GM18526 (cell line): ENCODE results near the gene SPTLC3.

Source experiments
- POLR2A ChIP-seq: IDR thresholded peaks from 3 replicates; pipeline ENCODE4 v1.6.1; 2011; ENCODE audit not compliant: insufficient read length; ENCODE audit errors: extremely low read depth

SPTLC3 gene

DNA sequence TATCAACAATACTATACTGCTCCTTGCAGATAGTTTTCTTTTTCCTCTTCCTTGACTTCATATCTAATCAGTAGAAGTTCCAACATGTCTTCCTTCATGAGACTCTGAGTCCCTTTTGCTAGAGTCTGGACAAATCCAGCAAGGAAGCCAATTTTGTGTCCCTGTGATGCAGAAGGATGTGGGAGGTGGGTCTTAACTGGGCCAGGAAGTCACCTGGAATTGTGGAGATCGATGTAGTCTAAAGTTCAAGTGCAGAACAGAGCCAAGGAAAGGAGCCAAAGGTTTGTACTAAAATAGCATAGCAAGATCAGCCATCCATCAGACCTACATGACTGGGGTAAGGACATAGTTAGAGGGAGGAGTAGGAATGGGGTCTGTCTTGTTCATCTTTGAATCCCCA is 37.6 kb downstream of the SPTLC3 start:
- TF ChIP-seq POLR2A: no peak

DNA sequence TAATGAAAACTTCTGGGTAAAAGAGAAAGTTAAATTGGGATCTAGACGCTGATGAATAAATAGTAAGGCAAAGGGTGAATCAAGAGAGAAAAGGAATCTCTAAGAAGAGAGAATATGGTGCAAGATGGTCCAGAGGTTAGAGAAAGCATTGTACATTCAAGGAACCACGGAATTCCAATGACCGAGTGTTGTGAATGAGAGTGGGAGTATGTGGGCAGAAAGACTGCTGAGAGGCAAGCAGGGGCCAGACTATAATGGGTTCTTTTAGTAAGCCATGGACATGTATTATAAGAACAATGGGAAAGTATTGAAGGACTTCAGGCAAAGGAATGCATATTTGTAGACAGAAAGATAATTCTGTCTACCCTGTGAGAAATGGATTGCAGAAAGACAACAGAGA is 45.2 kb downstream of the SPTLC3 start:
- no peak for TF ChIP-seq POLR2A

DNA sequence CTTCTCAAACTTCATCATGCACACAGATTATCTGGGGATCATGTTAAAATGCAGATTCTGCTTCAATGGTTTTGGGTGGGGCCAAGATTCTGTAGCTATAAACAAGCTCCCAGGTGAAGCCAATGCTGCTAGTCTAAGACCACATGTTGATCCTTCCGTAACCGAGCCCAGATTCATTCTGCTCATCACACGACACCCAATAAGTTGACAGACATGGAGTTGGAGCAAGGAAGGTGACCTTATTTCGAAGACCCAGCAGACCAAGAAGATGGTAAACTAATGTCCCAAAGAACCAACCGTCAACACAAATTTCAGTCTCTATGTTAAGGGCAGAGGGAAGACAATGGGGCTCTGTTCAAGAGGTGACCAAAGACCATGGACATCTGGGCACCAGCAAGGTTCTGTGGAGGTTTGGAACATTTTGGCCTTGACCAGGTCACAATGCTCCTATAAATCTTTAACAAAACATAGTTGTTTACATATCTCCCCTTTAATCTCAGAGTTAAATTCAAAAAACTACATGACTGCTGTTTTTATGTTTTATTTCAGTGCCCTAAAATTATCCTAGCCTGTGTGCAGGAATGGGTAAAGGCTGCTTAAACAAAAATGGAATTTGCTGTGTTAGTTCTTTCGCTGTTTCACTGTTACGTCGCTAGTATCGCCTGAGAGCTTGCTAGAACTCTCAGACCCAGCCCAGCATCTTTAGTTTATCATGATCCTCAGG is 50.1 kb downstream of the SPTLC3 start:
- no peak for TF ChIP-seq POLR2A

DNA sequence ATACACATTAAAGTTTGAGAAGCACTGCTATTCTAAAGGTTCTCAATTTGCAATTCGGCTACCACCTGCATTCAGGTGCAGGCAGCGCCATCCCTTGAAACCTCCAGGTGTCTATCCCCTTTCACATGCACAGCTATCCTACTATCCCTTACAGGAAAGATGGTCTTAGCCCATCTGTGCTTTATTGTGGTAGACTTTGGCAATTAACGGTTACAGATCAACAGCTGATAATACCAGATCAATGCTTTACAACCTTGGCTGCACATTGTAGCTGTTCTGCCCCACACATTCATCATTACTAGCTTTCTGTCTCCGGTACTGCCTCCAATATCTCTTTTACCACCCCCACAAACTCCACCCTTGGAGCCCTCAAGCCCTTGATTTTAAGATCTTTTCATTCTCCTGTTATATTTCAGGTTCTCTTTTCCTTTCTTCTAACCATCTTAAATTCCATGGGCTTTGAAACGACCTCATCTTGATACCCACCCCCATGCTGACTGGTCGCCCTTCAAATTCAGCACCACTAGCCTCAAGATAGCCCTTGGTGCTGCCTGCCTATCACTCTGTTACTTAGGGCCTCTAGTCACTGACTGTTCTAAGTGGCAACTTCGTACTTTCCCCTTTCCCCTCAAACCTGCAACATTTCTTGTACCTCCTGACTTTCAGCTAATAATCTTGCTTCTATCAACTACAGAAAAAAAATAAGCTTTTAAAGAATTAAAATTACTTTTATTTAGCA is 50.8 kb downstream of the SPTLC3 start:
- no peak for TF ChIP-seq POLR2A

DNA sequence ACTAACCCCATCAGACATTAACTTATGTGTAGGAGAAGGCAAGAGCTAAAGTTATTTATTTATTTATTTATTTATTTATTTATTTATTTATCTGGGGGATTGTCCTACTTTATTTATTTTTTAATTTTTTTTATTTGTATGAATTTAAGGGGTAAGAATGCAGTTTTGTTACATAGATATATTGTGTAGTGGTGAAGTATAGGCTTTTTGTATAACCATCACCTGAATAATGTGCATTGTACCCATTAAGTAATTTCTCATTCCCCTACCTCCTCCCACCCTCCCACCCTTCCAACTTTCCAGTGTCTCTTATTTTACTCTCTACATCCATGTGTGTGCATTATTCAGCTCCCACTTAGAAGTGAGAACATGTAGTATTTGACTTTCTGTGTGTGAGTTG is 51.6 kb downstream of the SPTLC3 start:
- TF ChIP-seq POLR2A: no peak

GRCh38 chr20:13061381-13061780 is 52.6 kb downstream of the SPTLC3 start:
- no peak for TF ChIP-seq POLR2A

DNA sequence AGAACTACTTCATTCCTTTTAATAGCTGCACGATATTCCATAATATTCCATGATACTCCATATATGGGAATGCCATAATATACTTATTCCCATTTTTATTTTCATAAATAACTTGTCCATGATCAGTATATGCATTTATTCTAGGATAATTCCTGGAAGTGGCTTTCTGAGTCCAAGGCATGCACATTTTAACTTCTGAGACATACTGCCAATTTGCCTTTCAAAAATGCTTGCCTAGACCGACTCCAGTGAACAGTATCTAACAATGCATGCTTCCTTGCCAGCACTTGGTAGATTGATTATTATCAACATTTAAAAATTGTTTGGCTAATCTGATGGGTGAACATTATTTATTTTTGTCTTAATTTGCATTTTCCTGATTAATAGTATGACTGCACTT is 54.0 kb downstream of the SPTLC3 start:
- TF ChIP-seq POLR2A: no peak

GRCh38 chr20:13068336-13068735 is 59.6 kb downstream of the SPTLC3 start:
- TF ChIP-seq POLR2A: no peak

GRCh38 chr20:13081877-13082276 is 73.1 kb downstream of the SPTLC3 start:
- no peak for TF ChIP-seq POLR2A

DNA sequence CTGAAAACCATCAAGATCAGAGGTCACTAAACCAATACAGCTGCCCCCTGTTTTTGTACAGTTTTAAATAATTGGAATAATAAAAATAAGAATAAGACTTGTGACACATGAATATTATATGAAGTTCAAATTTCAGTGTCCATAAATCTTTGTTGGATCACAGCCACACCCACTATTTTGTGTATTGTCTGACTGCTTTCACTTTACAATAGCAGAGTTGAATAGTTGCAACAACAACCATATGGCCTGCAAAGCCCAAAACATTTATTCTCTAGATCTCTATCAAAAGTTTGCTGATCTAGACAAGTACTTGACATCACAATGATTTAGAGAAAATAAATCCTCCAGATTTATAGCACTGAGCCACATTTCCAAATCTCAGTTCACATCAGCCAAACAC is 73.6 kb downstream of the SPTLC3 start:
- no peak for TF ChIP-seq POLR2A

GRCh38 chr20:13085275-13085674 is 76.5 kb downstream of the SPTLC3 start:
- TF ChIP-seq POLR2A: no peak

GRCh38 chr20:13089950-13090469 is 81.2 kb downstream of the SPTLC3 start:
- no peak for TF ChIP-seq POLR2A

- no peak for TF ChIP-seq POLR2A
Observed at GRCh38 chr20:13092111-13092510, 83.3 kb downstream of the SPTLC3 start.

DNA sequence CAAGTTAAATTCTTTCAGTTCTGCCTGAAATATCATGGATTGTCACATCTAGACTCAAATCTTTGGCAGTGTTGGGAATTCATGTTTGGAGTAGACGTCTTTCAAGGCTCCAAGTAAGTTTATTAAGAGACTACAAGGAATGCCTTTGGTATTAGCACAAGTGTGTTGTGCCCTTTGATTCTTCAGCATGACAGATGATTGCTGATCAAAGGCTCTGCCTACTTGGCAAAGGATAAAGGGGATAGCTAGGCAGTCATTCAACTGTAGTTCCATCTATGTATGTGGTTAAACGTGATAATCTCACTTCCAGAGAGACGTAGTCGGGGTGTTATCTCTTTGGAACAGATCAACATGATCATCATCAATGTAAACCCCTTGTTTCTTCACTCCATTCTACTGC is 86.2 kb downstream of the SPTLC3 start:
- no peak for TF ChIP-seq POLR2A

GRCh38 chr20:13098720-13099355 is 90.1 kb downstream of the SPTLC3 start:
- TF ChIP-seq POLR2A: no peak

GRCh38 chr20:13099676-13100075 is 90.9 kb downstream of the SPTLC3 start:
- no peak for TF ChIP-seq POLR2A
